ENCODE data around the gene SERPINB5. TPM values are rescaled to one million over a fixed set of nuclear protein-coding genes. Genes with fewer than 3 reads are reported as not detected.
A peak's percentile ranks its signal among the peaks of the same experiment; 100 is the strongest.

The SERPINB5 gene
- total and polyA plus RNA-seq, 2 experiments from 2014 or later: 0.16 TPM; not detected in 1

DNA sequence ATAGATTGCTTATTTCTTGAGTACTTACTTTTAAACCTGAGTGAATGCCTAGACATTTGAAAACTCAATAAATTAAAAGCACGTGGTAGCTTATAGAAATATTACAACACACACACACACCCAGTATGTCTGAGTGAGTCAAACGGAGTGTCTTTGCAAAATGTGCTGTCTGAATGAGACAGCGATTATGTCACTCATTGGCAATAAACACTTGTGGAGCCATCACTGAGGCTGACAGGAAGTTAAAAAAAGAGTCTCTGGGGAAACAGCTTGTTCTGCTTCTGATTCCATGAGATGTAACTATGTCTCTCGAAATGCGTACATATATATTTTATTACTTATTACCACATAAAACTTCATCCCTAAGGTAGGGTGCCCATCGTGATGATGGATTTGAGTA, 32.2 kb upstream of the SERPINB5 start (continued):
- TF ChIP-seq, protein P1, sequence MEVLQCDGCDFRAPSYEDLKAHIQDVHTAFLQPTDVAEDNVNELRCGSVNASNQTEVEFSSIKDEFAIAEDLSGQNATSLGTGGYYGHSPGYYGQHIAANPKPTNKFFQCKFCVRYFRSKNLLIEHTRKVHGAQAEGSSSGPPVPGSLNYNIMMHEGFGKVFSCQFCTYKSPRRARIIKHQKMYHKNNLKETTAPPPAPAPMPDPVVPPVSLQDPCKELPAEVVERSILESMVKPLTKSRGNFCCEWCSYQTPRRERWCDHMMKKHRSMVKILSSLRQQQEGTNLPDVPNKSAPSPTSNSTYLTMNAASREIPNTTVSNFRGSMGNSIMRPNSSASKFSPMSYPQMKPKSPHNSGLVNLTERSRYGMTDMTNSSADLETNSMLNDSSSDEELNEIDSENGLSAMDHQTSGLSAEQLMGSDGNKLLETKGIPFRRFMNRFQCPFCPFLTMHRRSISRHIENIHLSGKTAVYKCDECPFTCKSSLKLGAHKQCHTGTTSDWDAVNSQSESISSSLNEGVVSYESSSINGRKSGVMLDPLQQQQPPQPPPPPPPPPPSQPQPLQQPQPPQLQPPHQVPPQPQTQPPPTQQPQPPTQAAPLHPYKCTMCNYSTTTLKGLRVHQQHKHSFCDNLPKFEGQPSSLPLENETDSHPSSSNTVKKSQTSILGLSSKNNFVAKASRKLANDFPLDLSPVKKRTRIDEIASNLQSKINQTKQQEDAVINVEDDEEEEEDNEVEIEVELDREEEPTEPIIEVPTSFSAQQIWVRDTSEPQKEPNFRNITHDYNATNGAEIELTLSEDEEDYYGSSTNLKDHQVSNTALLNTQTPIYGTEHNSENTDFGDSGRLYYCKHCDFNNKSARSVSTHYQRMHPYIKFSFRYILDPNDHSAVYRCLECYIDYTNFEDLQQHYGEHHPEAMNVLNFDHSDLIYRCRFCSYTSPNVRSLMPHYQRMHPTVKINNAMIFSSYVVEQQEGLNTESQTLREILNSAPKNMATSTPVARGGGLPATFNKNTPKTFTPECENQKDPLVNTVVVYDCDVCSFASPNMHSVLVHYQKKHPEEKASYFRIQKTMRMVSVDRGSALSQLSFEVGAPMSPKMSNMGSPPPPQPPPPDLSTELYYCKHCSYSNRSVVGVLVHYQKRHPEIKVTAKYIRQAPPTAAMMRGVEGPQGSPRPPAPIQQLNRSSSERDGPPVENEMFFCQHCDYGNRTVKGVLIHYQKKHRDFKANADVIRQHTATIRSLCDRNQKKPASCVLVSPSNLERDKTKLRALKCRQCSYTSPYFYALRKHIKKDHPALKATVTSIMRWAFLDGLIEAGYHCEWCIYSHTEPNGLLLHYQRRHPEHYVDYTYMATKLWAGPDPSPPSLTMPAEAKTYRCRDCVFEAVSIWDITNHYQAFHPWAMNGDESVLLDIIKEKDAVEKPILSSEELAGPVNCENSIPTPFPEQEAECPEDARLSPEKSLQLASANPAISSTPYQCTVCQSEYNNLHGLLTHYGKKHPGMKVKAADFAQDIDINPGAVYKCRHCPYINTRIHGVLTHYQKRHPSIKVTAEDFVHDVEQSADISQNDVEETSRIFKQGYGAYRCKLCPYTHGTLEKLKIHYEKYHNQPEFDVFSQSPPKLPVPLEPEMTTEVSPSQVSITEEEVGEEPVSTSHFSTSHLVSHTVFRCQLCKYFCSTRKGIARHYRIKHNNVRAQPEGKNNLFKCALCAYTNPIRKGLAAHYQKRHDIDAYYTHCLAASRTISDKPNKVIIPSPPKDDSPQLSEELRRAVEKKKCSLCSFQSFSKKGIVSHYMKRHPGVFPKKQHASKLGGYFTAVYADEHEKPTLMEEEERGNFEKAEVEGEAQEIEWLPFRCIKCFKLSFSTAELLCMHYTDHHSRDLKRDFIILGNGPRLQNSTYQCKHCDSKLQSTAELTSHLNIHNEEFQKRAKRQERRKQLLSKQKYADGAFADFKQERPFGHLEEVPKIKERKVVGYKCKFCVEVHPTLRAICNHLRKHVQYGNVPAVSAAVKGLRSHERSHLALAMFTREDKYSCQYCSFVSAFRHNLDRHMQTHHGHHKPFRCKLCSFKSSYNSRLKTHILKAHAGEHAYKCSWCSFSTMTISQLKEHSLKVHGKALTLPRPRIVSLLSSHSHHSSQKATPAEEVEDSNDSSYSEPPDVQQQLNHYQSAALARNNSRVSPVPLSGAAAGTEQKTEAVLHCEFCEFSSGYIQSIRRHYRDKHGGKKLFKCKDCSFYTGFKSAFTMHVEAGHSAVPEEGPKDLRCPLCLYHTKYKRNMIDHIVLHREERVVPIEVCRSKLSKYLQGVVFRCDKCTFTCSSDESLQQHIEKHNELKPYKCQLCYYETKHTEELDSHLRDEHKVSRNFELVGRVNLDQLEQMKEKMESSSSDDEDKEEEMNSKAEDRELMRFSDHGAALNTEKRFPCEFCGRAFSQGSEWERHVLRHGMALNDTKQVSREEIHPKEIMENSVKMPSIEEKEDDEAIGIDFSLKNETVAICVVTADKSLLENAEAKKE (CRISPR knock-in tag; IDR thresholded peaks at IDR 0.05): no peak
- TF ChIP-seq JUNB (IDR thresholded peaks at IDR 0.05; ENCODE audit: unreplicated experiment): no peak
- TF ChIP-seq, protein P2, sequence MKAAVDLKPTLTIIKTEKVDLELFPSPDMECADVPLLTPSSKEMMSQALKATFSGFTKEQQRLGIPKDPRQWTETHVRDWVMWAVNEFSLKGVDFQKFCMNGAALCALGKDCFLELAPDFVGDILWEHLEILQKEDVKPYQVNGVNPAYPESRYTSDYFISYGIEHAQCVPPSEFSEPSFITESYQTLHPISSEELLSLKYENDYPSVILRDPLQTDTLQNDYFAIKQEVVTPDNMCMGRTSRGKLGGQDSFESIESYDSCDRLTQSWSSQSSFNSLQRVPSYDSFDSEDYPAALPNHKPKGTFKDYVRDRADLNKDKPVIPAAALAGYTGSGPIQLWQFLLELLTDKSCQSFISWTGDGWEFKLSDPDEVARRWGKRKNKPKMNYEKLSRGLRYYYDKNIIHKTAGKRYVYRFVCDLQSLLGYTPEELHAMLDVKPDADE (IDR thresholded peaks at IDR 0.05): no peak
- no peak for TF ChIP-seq EZH2 (IDR thresholded peaks at IDR 0.05; ENCODE audit: low read depth, unreplicated experiment)

DNA sequence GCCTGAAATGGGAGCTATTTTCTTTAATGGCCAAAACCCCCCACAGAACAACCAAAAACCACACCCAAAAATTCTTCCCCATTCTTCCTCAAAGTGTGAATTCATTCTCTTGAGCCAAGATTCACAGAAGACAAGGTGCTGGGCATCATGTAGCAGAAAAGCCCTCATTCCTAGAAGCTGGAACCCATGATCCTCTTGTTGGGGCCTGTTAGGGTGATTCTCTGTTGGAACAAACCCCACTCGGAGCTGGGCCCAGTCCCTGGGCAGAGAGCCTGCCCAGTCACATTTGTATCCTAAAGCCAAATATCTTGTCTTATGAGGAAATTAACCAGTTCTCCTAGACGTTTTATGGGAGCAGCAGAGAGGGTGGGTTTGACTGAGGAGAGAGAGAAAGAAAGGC, 31.7 kb upstream of the SERPINB5 start:
- H4K20me1 ChIP-seq (replicated peaks; ENCODE audit: insufficient read depth): no peaks in the 10 kb centered on the region
- no peaks in the 10 kb centered on the region for H3K4me1 ChIP-seq (ENCODE audit: insufficient read depth)
- H3K4me2 ChIP-seq: no peak overlapping the region
- H3K36me3 ChIP-seq (ENCODE audit: insufficient read depth): no peaks in the 10 kb centered on the region
- ATAC-seq (no peak), DNase-seq (ENCODE audit: low spot score) (no peak)
- no peaks in the 10 kb centered on the region for H3F3A ChIP-seq (replicated peaks; ENCODE audit: low read depth)
- H3K27ac ChIP-seq (ENCODE audit: low read depth): no peak overlapping the region
- Mint-ChIP-seq H3K4me3 (no peak overlapping the region), H3K27me3 (ENCODE audit: insufficient read depth, low read depth, poor library complexity) (no peaks in the 10 kb centered on the region), H3K4me1 (no peaks in the 10 kb centered on the region), H3K9me3 (no peaks in the 10 kb centered on the region; the same call in 2 of the 3 replicates), H3K27ac (no peak overlapping the region), H3K36me3 (ENCODE audit: low read depth) (no peaks in the 10 kb centered on the region)
- H3K27me3 ChIP-seq (ENCODE audit: insufficient read depth): no peaks in the 10 kb centered on the region
- H3K79me2 ChIP-seq (replicated peaks; ENCODE audit: insufficient read depth): no peaks in the 10 kb centered on the region
- no peak overlapping the region for H3K4me3 ChIP-seq
- no peaks in the 10 kb centered on the region; the same call in 1 of the 2 replicates for H3K9me2 ChIP-seq (ENCODE audit: insufficient read depth)
- TF ChIP-seq ZNF114 (CRISPR knock-in tag; IDR thresholded peaks at IDR 0.05) (no peak), EZH2phosphoT487 (IDR thresholded peaks at IDR 0.05; ENCODE audit: unreplicated experiment) (no peak), EZH2 (IDR thresholded peaks at IDR 0.05; ENCODE audit: low read depth, unreplicated experiment) (no peak)
- TF ChIP-seq, protein P3, sequence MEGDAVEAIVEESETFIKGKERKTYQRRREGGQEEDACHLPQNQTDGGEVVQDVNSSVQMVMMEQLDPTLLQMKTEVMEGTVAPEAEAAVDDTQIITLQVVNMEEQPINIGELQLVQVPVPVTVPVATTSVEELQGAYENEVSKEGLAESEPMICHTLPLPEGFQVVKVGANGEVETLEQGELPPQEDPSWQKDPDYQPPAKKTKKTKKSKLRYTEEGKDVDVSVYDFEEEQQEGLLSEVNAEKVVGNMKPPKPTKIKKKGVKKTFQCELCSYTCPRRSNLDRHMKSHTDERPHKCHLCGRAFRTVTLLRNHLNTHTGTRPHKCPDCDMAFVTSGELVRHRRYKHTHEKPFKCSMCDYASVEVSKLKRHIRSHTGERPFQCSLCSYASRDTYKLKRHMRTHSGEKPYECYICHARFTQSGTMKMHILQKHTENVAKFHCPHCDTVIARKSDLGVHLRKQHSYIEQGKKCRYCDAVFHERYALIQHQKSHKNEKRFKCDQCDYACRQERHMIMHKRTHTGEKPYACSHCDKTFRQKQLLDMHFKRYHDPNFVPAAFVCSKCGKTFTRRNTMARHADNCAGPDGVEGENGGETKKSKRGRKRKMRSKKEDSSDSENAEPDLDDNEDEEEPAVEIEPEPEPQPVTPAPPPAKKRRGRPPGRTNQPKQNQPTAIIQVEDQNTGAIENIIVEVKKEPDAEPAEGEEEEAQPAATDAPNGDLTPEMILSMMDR (conservative IDR thresholded peaks at IDR 0.05; ENCODE audit: low read depth in 2 of 2): no peak
- TF ChIP-seq, protein P2 (IDR thresholded peaks at IDR 0.05): no peak
- 0 out of 2 replicates have a peak overlapping the region, but pooled peaks have one; percentile 23 for H2AFZ ChIP-seq

Data from GM23338 (cell line).